GM19099 (cell line): ENCODE results near the gene SH3BP2.

Experiments used
- POLR2A ChIP-seq: IDR thresholded peaks from 3 replicates; pipeline ENCODE4 v1.6.1; 2011; ENCODE audit warnings: low read depth; ENCODE audit not compliant: insufficient read length; ENCODE audit errors: extremely low read depth

SH3BP2 gene

GRCh38 chr4:2816401-2816954 lies 23.6 kb downstream of the SH3BP2 start:
- TF ChIP-seq POLR2A: no peak

- TF ChIP-seq POLR2A: no peak
These were observed 24.3 kb downstream of the SH3BP2 start for GRCh38 chr4:2817137-2817536.

- TF ChIP-seq POLR2A: no peak
These were observed 24.9 kb downstream of the SH3BP2 start for GRCh38 chr4:2817701-2818350.

- TF ChIP-seq POLR2A: no peak
These were observed 25.6 kb downstream of the SH3BP2 start for GRCh38 chr4:2818351-2818939.

GRCh38 chr4:2819244-2820215 lies 26.6 kb downstream of the SH3BP2 start:
- no peak for TF ChIP-seq POLR2A

- no peak for TF ChIP-seq POLR2A
These were observed 27.5 kb downstream of the SH3BP2 start for GRCh38 chr4:2820216-2820982.

- no peak for TF ChIP-seq POLR2A
These were observed 29.8 kb downstream of the SH3BP2 start for GRCh38 chr4:2822461-2823300.

GRCh38 chr4:2823301-2823670 lies 30.4 kb downstream of the SH3BP2 start:
- TF ChIP-seq POLR2A: no peak

- no peak for TF ChIP-seq POLR2A
These were observed 30.9 kb downstream of the SH3BP2 start for GRCh38 chr4:2823671-2824328.

GRCh38 chr4:2824329-2824835 lies 31.5 kb downstream of the SH3BP2 start:
- no peak for TF ChIP-seq POLR2A

GRCh38 chr4:2824836-2825381 lies 32.0 kb downstream of the SH3BP2 start:
- TF ChIP-seq POLR2A: no peak

GRCh38 chr4:2825740-2826139 lies 32.9 kb downstream of the SH3BP2 start:
- TF ChIP-seq POLR2A: no peak
